ENCODE measurements around the gene GALNT2.

- TF ChIP-seq POLR2A (IDR thresholded peaks at IDR 0.05; ENCODE audit: low read depth, low read length) (no peak), POLR2AphosphoS5 (IDR thresholded peaks at IDR 0.05; ENCODE audit: low read depth, low read length) (no peak)
These were observed 37.6 kb upstream of the GALNT2 start for GRCh38 chr1:230029244-230029941.
